Measurements from ENCODE around the gene MORC4.

DNA sequence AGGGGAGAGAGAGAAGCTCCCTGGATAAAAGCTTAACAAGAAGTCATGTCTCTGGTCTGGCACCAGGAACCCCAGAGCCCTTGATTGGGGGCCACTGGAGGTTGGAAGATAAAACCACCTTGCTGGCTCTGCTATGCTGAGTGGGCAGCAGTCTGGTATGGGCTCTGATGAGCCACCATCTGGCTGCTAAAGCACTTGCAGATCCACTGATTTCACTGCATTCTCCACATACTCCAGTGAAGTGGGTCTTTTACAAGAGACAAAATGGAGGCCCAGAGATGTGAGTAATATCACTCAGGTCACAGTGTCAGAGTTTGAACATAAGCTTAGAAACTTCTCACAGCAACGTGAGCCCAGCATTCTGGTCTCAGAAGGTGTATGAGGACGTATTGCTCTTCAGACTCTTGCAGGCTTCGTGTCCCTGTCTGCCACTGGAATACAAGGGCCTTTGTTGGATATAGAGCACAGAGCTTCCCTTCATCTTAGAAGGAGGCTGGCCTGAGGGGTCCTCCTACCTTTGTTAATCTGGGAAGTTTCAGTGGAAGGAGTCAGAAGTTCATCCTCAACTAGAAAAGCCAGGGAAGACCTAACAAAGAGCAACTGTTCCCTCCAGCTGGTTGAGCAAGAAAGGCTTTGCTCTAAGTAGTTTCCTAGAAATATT is 68.1 kb downstream of the MORC4 start:
- TF ChIP-seq, protein P1, sequence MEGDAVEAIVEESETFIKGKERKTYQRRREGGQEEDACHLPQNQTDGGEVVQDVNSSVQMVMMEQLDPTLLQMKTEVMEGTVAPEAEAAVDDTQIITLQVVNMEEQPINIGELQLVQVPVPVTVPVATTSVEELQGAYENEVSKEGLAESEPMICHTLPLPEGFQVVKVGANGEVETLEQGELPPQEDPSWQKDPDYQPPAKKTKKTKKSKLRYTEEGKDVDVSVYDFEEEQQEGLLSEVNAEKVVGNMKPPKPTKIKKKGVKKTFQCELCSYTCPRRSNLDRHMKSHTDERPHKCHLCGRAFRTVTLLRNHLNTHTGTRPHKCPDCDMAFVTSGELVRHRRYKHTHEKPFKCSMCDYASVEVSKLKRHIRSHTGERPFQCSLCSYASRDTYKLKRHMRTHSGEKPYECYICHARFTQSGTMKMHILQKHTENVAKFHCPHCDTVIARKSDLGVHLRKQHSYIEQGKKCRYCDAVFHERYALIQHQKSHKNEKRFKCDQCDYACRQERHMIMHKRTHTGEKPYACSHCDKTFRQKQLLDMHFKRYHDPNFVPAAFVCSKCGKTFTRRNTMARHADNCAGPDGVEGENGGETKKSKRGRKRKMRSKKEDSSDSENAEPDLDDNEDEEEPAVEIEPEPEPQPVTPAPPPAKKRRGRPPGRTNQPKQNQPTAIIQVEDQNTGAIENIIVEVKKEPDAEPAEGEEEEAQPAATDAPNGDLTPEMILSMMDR (IDR thresholded peaks at IDR 0.05; ENCODE audit: low read depth, low read length), result no peak
- TF ChIP-seq POLR2A (IDR thresholded peaks at IDR 0.05; ENCODE audit: extremely low read depth, insufficient read length), result no peak

All from NB4 (cell line).